NCI-H1105 treated with DMSO at 0.1 percent for 48 hours (cell line): ENCODE results near the gene CCDC38.

ENCODE experiments used
- DNase-seq: peaks from one replicate; lab custom pipeline; 2025; lab: John Stamatoyannopoulos, UW

CCDC38 gene

GRCh38 chr12:95960241-95960640 is 17.8 kb upstream of the CCDC38 start:
- DNase-seq = no peak

DNA sequence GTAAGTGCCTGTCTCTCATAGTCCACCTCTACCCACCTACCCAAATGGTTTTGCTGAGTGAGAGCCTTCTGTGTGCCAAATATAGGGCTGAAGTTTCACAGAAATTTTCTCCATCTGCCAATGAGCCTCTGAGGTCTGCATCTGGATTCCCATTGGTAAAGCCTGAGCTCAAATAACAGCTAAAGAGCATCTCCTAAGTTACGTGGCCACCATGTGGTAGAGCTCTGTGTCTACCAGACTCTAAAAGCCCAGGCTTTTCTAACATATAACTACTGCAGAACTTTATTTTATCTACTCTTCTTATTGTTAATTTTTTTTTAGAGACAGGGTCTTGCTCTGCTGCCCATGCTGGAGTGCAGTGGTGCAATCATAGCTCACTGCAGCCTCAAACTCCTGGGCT is 16.7 kb upstream of the CCDC38 start:
- DNase-seq = peak; percentile 41

- no peak for DNase-seq
Observed at GRCh38 chr12:95956557-95957145, 14.2 kb upstream of the CCDC38 start.

- no peak for DNase-seq
Observed at GRCh38 chr12:95955549-95956159, 13.2 kb upstream of the CCDC38 start.

- no peak for DNase-seq
Observed at GRCh38 chr12:95953000-95953399, 10.6 kb upstream of the CCDC38 start.

DNA sequence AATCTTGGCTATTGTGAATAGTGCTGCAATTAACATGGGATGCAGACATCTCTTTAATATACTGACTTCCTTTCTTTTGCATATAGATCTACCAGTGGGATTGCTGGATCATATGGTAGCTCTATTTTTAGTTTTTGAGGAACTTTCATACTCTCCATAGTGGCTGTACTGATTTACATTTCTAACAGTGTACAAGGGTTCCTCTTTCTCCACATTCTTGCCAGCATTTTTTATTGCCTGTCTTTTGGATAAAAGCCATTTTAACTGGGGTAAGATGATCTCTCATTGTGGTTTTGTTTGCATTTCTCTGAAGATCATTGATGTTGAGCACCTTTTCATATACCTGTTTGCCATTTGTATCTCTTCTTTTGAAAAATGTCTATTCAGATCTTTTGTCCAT is 9.1 kb upstream of the CCDC38 start:
- DNase-seq = peak; percentile 48

DNA sequence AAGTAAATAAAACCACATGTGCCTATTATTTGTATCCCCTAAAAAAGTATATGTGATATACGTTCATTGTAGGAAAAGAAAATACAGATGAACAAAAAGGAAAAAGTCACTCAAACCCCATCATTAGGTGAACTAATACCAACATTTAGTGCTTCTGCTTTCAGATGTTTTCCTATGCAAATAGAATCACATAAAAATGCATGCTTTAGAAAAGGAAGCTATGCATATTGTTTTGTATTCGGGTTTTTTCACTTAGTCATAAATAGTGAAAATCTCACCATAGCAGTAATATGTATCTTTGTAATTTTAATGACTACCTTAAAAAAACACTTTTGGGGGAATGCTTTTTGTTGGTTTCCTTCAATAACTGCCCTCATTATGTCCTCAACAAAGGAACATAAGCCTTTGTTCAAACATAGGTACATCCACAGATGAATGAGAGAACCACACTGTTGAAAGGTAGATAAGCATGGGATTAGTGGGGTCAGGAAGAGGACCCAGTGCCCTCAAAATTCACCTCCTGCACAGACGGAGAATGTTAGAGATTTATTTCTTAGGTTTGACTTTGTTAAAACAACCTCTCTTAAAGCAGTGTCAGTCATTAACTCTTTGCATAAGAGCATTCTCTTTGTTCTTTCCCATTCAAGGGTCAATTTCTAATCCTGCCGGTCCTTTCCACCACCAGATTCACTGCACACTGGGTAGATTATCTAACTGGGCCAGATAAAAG is 7.2 kb upstream of the CCDC38 start:
- DNase-seq = no peak

DNA sequence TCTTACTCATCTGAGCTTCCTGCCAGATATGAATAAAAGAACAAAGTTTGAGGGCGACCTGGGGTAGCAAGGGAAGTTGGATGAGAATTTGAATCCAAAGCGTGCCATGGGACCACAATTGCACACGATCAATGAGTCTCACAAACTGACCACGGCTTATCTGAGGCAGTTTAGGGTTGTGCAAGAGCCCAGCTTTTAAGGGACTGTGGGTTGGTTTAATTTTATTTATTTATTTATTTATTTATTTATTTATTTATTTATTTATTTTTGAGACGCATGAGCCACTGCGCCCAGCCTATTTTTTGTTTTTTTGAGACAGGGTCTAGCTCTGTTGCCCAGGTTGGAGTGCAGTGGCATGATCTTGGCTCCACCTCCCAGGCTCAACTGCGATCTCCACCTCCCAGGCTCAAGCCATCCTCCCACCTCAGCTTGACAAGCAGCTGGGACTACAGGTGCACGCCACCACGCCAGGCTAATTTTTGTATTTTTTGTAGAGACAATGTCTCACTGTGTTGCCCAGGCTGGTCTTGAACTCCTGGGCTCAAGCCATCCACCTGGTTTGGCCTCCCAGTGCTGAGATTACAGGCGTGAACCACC is 1.8 kb upstream of the CCDC38 start:
- DNase-seq = no peak

GRCh38 chr12:95943330-95943842 is 972 bp upstream of the CCDC38 start, which contains the start of gene AMDHD1:
Gene AMDHD1 (plus strand): TSS chr12:95943331. CDS start chr12:95943399, 68 bp downstream.
- DNase-seq = peak; percentile 50

DNA sequence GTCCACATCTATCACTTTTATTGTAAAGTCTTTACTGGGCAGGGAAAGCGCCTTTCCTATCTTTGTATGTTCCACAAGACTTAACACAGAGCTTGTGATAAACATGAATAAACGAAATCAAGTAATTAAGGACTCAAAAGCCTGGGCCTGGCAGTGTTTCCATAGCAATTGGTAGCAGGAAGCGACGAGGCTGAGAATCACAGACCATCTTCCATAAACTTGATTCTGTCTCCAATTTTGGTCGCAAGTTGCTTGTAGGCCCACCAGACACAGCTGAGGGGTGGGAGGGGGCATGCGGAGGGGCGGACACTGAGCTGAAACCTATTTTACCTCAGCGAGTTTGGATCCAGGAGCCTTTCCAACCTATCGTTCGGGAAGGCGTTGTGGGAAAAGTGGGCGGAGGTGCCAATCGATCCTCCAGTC is 302 bp downstream of the CCDC38 start:
- DNase-seq = peak; percentile 54

GRCh38 chr12:95940514-95940913 is 1.9 kb downstream of the CCDC38 start:
- no peak for DNase-seq

GRCh38 chr12:95922231-95922630 is 20.2 kb downstream of the CCDC38 start:
- no peak for DNase-seq

GRCh38 chr12:95919110-95919509 is 23.3 kb downstream of the CCDC38 start:
- no peak for DNase-seq

GRCh38 chr12:95918194-95918993 is 24.0 kb downstream of the CCDC38 start:
- peak; percentile 73 for DNase-seq

GRCh38 chr12:95909871-95910270 is 32.5 kb downstream of the CCDC38 start:
- DNase-seq = no peak

GRCh38 chr12:95908573-95908972 is 33.8 kb downstream of the CCDC38 start:
- no peak for DNase-seq

DNA sequence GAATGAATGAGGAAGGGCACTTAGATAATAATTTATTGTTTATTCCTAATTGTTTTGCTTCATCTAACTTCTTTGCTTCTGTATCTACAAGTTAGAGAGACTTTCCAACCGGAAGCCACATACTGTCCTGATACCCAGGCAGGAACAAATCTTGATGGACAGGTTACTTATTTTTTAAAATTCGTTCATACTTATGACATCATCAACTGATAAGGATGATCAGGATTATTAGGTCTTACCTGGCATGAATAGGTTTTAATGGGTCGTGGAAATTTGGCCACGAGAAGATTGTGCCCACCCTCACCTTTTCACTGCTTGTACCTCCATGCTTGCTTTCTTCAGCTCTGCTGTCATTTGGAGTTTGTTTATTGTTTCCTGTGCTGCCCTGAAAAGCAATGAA is 44.3 kb downstream of the CCDC38 start:
- DNase-seq = no peak

DNA sequence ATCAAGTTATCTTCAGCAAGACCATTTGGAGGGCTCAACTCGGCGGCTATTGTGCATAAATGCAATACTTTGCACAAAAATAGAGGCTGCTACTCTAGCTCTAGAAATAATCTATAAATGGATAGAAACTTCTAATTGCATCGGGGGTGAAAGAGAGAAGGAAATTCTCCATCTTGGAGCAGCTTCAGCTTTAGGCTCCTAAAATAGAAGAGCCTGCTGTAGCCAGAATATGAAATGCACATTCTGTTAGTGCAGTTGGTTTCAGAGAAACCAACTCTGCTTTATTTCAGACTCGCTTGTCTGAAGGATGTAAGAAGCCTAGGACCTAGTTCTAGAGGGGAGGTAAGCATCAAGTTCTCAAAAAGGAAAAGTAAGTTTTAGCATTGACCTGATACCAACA is 45.6 kb downstream of the CCDC38 start:
- no peak for DNase-seq

DNA sequence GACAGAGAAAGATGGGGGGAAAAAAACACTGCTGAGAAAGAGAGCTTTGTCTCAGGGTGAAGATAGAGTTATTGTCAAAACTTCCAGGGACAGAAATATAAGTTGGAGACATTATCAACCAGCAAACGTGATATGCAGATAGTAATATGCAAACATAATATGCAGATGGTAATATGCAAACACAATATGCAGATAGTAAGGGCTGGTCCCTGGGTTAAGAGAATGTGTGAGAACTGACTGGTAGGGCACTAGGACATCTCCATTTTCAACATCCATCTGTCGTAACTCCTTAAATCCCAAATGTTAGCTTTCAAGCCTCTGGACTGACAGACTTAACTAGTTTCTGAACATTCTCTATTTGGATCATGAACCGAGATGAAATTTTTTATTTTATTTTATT is 51.5 kb downstream of the CCDC38 start:
- no peak for DNase-seq

DNA sequence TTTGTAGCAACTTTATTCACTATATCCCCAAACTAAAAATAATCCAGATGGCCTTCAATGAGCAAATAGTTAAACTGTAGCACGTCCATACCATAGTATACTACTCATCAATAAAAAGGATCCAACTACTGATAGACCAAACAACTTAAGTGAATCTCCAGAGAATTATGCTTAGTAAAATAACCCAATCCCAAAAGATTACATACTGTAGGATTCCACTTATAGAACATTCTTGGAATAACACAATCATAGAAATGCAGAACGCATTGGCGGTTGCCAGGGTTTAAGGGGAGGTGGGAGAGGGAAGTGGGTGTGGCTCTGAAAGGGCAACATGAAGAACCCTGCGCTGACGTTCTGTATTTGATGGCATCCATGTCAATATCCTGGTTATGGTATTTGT is 55.1 kb downstream of the CCDC38 start:
- no peak for DNase-seq

DNA sequence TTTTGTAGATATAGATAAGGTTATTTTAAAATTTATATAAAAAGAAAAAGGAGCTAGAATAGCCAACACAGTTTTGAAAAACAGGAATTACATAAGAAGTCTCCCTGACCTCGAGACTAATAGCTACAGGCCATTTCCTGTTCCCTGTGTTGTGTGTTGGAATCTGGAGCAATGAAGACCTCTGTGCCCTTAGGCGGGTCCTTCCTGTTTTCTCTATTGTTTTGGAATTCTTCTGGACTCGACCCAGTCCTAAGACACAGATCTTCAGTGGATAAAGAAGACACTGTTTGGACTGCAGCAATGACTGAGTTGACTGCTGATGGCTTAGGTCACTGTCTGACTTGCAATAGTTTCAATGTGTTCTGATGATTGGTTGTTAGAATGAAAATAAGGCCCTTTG is 57.4 kb downstream of the CCDC38 start:
- DNase-seq = no peak

- DNase-seq = no peak
Observed at GRCh38 chr12:95882873-95883272, 59.5 kb downstream of the CCDC38 start.
